Cardiac muscle cell (in vitro differentiated cells and primary cell): Measurements from ENCODE around the gene SYNJ1. TPM values are rescaled to one million over a fixed set of nuclear protein-coding genes. Genes with fewer than 3 reads are reported as not detected.

Experiments
- DNase-seq, 2 donors: peaks; one replicate each; pipeline versions ENCODE4 v3.0.0 to v3.0.0-alpha.2; 2010 to 2017; ENCODE audit warnings: low read depth in 1 of 2, low spot score in 1 of 2
- H3K27ac ChIP-seq: fragments of 200-600 bp; sonication (generic); 2 replicates; pipeline ENCODE4 v1.5.1; 2016
- H3K27me3 ChIP-seq: fragments of 200-600 bp; sonication (generic); 2 replicates; pipeline ENCODE4 v1.6.0; 2016; ENCODE audit warnings: control low read depth
- H3K36me3 ChIP-seq: fragments of 200-600 bp; sonication (generic); 2 replicates; pipeline ENCODE4 v1.5.1; 2016; ENCODE audit warnings: control low read depth
- H3K4me1 ChIP-seq: fragments of 200-600 bp; sonication (generic); 2 replicates; pipeline ENCODE4 v1.8.1; 2017; ENCODE audit warnings: low read depth, mild to moderate bottlenecking, mixed run types
- H3K4me3 ChIP-seq: fragments of 200-600 bp; sonication (generic); 2 replicates; pipeline ENCODE4 v1.5.1; 2016; ENCODE audit warnings: mild to moderate bottlenecking
- H3K9me3 ChIP-seq: fragments of 200-600 bp; sonication (generic); 2 replicates; pipeline ENCODE4 v1.5.1; 2017; ENCODE audit warnings: low read depth, mild to moderate bottlenecking, control low read depth
- polyA plus RNA-seq: library from polyadenylated mRNA; unstranded; fragments of >200 nt; fragmentation: Nextera tagmentation; extraction: Ambion mirVana; gene quantifications from 2 replicates; pipeline ENCODE4 v1.2.1, GENCODE V29; 2016
- total RNA-seq: library from RNA; depleted of rRNA; stranded (reverse); fragments of >200 nt; gene quantifications from 2 replicates; pipeline ENCODE4 v1.2.3, GENCODE V29; 2016
- TF ChIP-seq, protein P1 (sequence below): IDR thresholded peaks from 2 replicates; pipeline ENCODE4 v1.5.1; 2012; ENCODE audit warnings: low read depth, mild to moderate bottlenecking, low read length

Gene SYNJ1
- total and polyA plus RNA-seq, 2 experiments from 2014 or later, result 5.9 to 10.0 TPM

DNA sequence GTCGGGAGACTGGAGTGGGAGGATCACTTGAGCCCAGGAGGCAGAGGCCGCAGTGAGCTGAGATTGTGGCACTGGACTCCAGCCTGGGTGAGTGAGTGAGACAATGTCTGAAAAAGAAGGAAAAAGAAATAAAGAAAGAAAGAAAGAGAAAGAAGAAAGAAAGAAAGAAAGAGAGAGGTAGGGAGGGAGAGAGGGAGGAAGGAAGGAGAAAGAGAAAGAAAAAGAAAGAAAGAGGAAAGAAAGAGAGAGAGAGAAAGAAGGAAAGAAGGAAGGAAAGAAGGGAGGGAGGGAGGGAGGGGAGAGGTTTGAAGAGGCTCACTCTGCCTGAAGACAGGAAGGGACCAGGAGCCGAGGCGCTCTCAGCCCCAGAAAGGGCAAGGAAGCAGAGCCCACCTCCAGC is 137.7 kb downstream of the SYNJ1 start:
- H3K36me3 ChIP-seq, result no peaks in the 10 kb centered on the region
- H3K27me3 ChIP-seq, result no peaks in the 10 kb centered on the region
- no peak overlapping the region for H3K4me3 ChIP-seq
- H3K27ac ChIP-seq, result no peak overlapping the region
- DNase-seq, result no peak
- H3K4me1 ChIP-seq, result no peaks in the 10 kb centered on the region
- H3K9me3 ChIP-seq, result no peaks in the 10 kb centered on the region
- TF ChIP-seq, protein P1, sequence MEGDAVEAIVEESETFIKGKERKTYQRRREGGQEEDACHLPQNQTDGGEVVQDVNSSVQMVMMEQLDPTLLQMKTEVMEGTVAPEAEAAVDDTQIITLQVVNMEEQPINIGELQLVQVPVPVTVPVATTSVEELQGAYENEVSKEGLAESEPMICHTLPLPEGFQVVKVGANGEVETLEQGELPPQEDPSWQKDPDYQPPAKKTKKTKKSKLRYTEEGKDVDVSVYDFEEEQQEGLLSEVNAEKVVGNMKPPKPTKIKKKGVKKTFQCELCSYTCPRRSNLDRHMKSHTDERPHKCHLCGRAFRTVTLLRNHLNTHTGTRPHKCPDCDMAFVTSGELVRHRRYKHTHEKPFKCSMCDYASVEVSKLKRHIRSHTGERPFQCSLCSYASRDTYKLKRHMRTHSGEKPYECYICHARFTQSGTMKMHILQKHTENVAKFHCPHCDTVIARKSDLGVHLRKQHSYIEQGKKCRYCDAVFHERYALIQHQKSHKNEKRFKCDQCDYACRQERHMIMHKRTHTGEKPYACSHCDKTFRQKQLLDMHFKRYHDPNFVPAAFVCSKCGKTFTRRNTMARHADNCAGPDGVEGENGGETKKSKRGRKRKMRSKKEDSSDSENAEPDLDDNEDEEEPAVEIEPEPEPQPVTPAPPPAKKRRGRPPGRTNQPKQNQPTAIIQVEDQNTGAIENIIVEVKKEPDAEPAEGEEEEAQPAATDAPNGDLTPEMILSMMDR, result no peak

DNA sequence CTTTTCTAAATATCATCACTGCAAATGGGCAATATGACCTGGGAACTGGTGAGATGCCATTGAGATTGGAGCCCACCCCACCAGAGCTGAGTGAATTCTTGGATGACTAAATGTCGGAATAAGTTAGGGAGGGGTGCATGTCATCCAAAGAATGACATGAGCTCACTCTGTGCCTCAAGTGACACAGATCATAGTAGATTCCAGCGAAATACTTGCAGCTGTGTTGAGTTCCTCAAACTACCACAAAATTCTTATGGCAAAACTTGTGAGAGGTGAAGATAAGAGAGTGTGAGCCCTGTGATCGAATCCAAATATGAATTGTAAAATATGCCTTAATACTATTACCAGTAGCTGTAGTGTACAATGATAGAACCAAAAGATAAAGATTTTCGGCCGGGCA is 140.2 kb downstream of the SYNJ1 start:
- H3K4me3 ChIP-seq, result no peak overlapping the region
- H3K27ac ChIP-seq, result no peak overlapping the region
- DNase-seq, result no peak
- TF ChIP-seq, protein P1, result no peak
- H3K4me1 ChIP-seq, result no peaks in the 10 kb centered on the region
- no peaks in the 10 kb centered on the region for H3K9me3 ChIP-seq
- no peaks in the 10 kb centered on the region for H3K36me3 ChIP-seq
- H3K27me3 ChIP-seq, result no peaks in the 10 kb centered on the region

DNA sequence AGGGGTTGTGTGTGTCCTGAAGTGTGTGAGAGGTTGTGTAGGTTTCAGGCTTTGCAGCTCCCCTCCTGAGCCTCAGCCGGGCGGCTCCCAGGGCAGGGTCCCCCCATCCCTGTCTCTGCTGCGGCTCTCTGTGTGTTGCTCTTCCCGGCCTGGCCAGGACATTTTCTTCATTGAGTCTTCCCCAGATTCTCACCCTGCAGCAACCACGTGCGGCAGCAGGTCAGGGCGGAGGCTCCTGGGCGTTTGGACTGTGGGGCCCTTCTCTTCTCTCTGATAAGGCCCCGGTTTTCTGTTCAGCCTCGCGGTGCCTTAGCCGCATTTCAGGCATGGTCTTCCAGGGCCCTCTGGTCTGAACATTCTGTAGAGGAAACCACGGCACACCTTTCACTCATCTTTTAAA is 140.7 kb downstream of the SYNJ1 start:
- TF ChIP-seq, protein P1, result no peak
- no peaks in the 10 kb centered on the region for H3K27me3 ChIP-seq
- H3K4me3 ChIP-seq, result no peak overlapping the region
- no peak overlapping the region for H3K27ac ChIP-seq
- DNase-seq, result no peak
- no peaks in the 10 kb centered on the region for H3K9me3 ChIP-seq
- no peaks in the 10 kb centered on the region for H3K4me1 ChIP-seq
- no peaks in the 10 kb centered on the region for H3K36me3 ChIP-seq

DNA sequence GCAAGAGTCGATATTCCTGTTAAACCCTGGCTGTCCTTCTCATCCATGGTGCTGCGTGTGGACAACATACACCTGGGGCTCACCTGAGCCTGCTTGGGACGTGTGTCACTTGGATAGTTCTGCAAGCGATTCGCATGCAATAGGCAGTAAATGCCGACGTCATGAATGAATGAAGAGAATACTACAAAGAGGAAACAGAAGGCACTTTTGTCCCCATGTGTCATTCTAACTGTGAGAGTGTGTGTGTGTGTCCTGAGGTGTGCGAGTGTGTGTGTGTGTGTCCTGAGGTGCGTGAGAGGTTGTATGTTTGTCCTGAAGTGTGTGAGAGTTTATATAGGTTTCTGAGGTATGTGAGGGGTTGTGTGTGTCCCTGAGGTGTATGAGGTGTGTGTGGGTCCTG is 141.8 kb downstream of the SYNJ1 start:
- Histone ChIP-seq H3K4me3 (no peak overlapping the region), H3K4me1 (no peaks in the 10 kb centered on the region), H3K36me3 (no peaks in the 10 kb centered on the region), H3K9me3 (no peaks in the 10 kb centered on the region), H3K27me3 (no peaks in the 10 kb centered on the region), H3K27ac (no peak overlapping the region)
- TF ChIP-seq, protein P1, result no peak
- DNase-seq, result no peak

DNA sequence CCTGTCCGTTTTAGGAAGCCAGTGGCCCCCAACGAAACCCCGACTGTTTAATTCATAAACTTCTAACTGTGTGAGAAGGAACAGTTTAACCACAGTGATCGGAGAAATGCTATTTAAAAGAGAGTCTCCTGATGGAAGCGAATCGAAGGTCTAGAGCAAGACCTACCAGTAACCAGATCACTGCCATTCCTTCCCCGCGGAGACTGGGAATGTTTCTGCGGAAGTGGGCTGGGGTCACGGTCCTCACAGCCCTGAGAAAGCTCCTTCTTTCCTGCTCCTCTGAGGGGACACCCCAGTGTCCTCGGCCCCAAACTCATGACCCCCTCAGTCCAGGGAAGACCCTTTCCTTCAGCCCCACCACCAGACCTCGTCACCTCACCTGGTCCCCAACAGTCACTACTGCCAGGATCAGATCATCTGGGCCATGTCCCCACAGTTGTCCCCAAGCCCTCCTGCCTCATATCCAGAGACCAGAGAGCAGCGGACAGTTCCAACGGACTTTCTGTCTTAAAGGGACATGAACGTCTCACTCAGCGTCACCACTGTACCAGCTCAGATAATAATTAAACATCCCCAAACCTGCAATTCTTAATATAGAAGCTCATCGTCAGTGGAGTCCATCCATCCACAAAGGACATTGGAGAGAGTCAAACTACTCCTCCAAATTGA is 142.6 kb downstream of the SYNJ1 start, which contains the start of gene TCP10L:
Gene TCP10L (minus strand): TSS at position 482 of the 669 bp plus-strand sequence. CDS start 1,219 bp downstream, outside the sequence.
- Histone ChIP-seq H3K27ac (no peak within 1 kb of the TSS), H3K4me3 (no peak within 1 kb of the TSS), H3K36me3 (no peaks in the 10 kb centered on the region), H3K4me1 (no peaks in the 10 kb centered on the region), H3K9me3 (no peaks in the 10 kb centered on the region), H3K27me3 (no peaks in the 10 kb centered on the region)
- TF ChIP-seq, protein P1, result no peak
- DNase-seq, result no peak
